ENCODE measurements around the gene NEK2. TPM values are rescaled to one million over a fixed set of nuclear protein-coding genes. Genes with fewer than 3 reads are reported as not detected.

NEK2 gene
- total RNA-seq, 1 donor from 2014 or later, result 3.4 TPM

DNA sequence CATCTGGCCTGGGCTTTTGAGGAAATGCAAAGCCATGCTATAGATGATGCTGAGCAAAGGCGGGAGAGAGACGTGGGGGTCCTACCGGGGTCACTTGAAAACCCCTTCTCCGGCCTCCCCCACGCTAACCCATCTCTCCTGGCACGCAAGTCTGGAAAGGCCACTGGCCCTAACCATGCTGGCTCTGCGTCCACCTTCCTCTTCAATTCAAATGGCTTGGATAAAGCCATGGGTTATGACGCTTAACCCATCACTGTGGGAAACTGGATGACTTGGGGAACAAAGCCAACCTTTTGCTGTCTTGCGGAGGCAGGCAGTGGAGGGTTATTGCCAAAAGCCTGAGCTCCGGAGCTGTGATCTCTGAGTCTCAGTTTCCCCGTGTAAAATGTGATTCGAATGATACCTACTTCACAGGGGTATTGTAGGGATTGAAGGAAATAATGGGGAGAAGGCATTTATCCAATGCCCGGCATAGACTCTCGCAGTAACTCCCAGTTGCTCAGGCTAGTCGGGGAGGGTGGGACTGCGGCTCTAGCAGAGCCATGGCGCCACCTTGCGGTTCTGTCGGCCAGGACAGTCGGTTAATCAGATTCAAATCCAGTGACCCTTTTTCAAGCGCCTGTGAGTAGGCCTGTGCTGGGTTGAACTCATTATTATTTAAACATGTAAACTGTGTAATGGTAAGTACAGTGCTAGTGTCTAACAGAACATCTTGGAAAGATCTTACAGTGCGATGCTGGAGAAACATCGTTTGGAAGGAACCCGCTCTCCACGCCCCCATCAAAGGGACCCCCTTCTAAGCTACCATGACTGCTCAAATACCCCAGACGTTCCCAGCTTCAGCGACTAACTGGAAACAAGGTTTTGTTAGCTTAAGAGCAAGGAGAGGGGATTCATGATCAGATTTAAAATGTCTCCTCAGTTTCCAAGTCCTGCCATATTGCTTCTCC, 20.3 kb downstream of the NEK2 start:
- Mint-ChIP-seq H3K9me3 (ENCODE audit: unreplicated experiment) (no peaks in the 10 kb centered on the region), H3K27ac (ENCODE audit: unreplicated experiment) (no peak overlapping the region), H3K27me3 (ENCODE audit: unreplicated experiment) (no peaks in the 10 kb centered on the region), H3K4me1 (ENCODE audit: low read depth, unreplicated experiment) (no peaks in the 10 kb centered on the region), H3K36me3 (ENCODE audit: unreplicated experiment) (no peaks in the 10 kb centered on the region), H3K4me3 (ENCODE audit: unreplicated experiment) (no peak overlapping the region)
- DNase-seq, result peak; percentile 95
- TF ChIP-seq, protein P1, sequence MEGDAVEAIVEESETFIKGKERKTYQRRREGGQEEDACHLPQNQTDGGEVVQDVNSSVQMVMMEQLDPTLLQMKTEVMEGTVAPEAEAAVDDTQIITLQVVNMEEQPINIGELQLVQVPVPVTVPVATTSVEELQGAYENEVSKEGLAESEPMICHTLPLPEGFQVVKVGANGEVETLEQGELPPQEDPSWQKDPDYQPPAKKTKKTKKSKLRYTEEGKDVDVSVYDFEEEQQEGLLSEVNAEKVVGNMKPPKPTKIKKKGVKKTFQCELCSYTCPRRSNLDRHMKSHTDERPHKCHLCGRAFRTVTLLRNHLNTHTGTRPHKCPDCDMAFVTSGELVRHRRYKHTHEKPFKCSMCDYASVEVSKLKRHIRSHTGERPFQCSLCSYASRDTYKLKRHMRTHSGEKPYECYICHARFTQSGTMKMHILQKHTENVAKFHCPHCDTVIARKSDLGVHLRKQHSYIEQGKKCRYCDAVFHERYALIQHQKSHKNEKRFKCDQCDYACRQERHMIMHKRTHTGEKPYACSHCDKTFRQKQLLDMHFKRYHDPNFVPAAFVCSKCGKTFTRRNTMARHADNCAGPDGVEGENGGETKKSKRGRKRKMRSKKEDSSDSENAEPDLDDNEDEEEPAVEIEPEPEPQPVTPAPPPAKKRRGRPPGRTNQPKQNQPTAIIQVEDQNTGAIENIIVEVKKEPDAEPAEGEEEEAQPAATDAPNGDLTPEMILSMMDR (IDR thresholded peaks at IDR 0.05; ENCODE audit: partially characterized antibody, unreplicated experiment), result peak; percentile 81

DNA sequence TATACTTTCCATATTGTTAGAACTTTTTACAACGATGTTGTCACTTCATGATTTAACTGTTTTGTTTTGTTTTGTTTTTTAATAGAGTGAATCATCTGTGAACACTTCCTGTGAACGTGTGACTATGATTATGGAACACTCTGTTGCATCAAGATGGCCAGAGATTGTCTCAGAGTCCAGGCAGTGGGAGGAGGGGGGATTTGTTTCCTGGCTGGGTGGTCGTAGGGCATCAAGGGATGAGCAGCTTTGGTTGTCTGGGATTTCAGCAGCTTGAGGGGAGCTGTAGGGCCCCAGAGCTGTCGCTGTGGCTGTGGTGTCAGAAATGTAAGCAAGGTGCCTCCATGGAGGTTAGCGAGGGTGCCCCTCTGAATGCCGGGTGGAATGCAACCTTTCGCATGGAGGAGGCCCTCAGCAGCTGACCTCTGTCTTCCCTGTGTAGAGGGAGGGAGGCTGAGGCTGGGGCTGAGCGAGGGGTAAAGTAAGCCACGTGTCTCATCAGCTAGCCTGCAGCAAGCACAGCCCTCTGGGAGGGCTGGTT, 21.4 kb downstream of the NEK2 start:
- TF ChIP-seq, protein P1 (IDR thresholded peaks at IDR 0.05; ENCODE audit: partially characterized antibody, unreplicated experiment), result no peak
- no peak overlapping the region for H3K4me3 Mint-ChIP-seq (ENCODE audit: unreplicated experiment)
- H3K27ac Mint-ChIP-seq (ENCODE audit: unreplicated experiment), result no peak overlapping the region
- DNase-seq, result no peak
- no peaks in the 10 kb centered on the region for H3K4me1 Mint-ChIP-seq (ENCODE audit: low read depth, unreplicated experiment)
- H3K27me3 Mint-ChIP-seq (ENCODE audit: unreplicated experiment), result no peaks in the 10 kb centered on the region
- H3K9me3 Mint-ChIP-seq (ENCODE audit: unreplicated experiment), result no peaks in the 10 kb centered on the region
- H3K36me3 Mint-ChIP-seq (ENCODE audit: unreplicated experiment), result no peaks in the 10 kb centered on the region

DNA sequence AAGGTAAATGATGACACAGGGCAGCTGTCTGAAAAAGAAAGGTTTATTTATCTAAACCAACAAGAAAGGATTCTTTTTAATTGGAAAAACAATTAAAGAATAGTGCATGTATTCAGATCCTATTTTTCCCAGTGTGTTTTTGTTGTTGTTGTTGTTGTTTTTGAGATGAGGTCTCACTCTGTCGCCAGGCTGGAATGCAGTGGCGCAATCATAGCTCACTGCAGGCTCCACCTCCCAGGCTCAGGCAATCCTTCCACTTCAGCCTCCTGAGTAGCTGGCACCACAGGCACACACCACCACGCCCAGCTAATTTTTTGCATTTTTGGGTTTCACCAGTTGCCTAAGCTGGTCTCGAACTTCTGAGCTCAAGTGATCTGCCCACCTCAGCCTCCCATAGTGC, 22.1 kb downstream of the NEK2 start:
- TF ChIP-seq, protein P1 (IDR thresholded peaks at IDR 0.05; ENCODE audit: partially characterized antibody, unreplicated experiment), result no peak
- Mint-ChIP-seq H3K27me3 (ENCODE audit: unreplicated experiment) (no peaks in the 10 kb centered on the region), H3K4me3 (ENCODE audit: unreplicated experiment) (no peak overlapping the region), H3K36me3 (ENCODE audit: unreplicated experiment) (no peaks in the 10 kb centered on the region), H3K27ac (ENCODE audit: unreplicated experiment) (no peak overlapping the region), H3K9me3 (ENCODE audit: unreplicated experiment) (no peaks in the 10 kb centered on the region), H3K4me1 (ENCODE audit: low read depth, unreplicated experiment) (no peaks in the 10 kb centered on the region)
- DNase-seq, result no peak

DNA sequence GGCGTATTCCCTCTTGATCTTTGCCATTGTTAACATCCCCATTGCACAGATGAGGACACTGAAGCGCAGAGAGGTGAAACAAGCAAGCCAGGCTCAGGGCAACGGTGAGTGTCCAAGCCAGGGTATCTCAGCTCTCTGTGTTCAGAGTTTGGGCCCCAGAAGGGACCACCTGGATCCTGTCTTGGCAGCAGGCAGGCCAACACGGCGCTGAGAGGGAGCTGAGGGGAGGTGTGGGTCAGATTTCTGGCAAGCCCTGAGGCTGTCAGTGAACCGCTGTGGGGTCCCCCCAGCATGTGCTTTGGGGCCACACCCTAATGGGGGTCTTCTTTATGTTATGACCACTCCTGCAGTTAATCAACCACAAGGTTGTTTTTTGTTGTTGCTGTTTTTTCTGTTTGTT, 23.1 kb downstream of the NEK2 start:
- no peaks in the 10 kb centered on the region for H3K36me3 Mint-ChIP-seq (ENCODE audit: unreplicated experiment)
- H3K27ac Mint-ChIP-seq (ENCODE audit: unreplicated experiment), result no peak overlapping the region
- H3K4me3 Mint-ChIP-seq (ENCODE audit: unreplicated experiment), result no peak overlapping the region
- no peaks in the 10 kb centered on the region for H3K27me3 Mint-ChIP-seq (ENCODE audit: unreplicated experiment)
- TF ChIP-seq, protein P1 (IDR thresholded peaks at IDR 0.05; ENCODE audit: partially characterized antibody, unreplicated experiment), result no peak
- no peaks in the 10 kb centered on the region for H3K9me3 Mint-ChIP-seq (ENCODE audit: unreplicated experiment)
- no peak for DNase-seq
- H3K4me1 Mint-ChIP-seq (ENCODE audit: low read depth, unreplicated experiment), result no peaks in the 10 kb centered on the region

DNA sequence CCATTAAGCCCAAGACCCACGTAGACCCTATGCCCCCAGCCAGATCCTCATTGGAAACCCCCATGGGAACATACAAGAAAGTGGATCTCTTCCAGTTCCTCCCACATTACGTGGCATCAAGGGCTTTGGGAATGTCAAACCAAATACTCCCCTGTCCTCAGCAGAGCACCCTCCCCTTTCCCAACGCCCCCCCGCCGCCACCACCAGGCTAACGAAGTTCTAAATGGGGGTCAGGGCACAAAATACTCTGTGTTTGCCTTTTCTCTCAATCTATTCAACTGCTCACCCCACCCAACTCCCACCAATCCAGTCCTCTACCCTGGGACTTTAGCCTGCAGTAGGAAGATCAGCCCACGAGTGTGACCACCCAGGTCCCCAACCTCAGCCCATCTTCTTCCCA, 24.5 kb downstream of the NEK2 start:
- Mint-ChIP-seq H3K9me3 (ENCODE audit: unreplicated experiment) (no peaks in the 10 kb centered on the region), H3K27ac (ENCODE audit: unreplicated experiment) (no peak overlapping the region), H3K4me1 (ENCODE audit: low read depth, unreplicated experiment) (no peaks in the 10 kb centered on the region), H3K36me3 (ENCODE audit: unreplicated experiment) (no peaks in the 10 kb centered on the region), H3K4me3 (ENCODE audit: unreplicated experiment) (no peak overlapping the region), H3K27me3 (ENCODE audit: unreplicated experiment) (no peaks in the 10 kb centered on the region)
- TF ChIP-seq, protein P1 (IDR thresholded peaks at IDR 0.05; ENCODE audit: partially characterized antibody, unreplicated experiment), result no peak
- no peak for DNase-seq
